GM21717 (cell line): ENCODE data around the gene SLC1A6.
"Not testable (repeated sequence)": the region's sequence is repeated elsewhere in the genome, so short reads cannot be mapped to it uniquely, and the experiment has no call there.

Source experiments
- ATAC-seq: cut with Tn5 transposase; IDR thresholded peaks from one replicate; pipeline ENCODE4 v1.9.1; 2021; ENCODE audit warnings: mild to moderate bottlenecking, moderate library complexity; ENCODE audit not compliant: unreplicated experiment

The SLC1A6 gene

DNA sequence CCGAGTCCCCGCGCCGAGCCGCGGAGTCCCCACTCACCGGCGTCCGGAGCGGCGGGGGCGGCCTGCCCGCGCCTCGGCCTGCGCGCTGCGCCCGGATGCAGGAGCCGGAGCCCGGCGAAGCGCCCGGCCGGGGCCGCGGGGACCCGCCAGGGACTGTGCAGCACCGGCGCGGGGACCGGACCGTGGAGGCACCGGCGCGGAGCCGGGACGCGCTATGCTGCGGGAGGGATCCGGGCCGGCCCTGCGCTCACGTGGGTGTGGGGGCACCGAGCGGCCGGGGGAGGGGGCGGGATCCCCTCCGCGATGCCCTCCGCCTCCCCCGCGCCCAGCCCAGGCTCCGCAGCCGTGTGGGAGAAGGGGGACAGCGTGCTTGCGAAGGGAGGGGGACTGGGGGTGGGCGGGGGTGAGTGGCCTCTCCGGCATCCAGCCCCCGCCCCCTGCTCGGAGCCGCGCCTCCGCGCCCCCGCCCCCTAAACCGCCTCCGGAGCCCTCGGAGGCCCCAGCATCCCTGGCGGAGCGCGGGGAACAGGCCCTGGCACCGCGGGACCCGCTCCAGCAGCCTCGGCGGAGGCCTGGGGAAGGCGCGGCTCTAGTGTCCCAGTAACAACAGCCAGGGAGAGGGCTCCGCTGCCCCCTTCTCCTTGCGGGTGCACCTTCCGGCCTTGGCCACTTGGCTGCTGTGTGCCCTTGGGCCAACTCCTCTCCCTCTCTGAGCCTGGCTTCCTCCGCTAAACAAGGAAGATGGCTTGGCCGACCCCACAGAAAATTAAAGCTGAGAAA, at the start of gene SLC1A6:
Gene SLC1A6 (minus strand): TSS at position 389 of the 780 bp plus-strand sequence. CDS start 6,954 bp downstream, outside the sequence.
- ATAC-seq, result no peak

DNA sequence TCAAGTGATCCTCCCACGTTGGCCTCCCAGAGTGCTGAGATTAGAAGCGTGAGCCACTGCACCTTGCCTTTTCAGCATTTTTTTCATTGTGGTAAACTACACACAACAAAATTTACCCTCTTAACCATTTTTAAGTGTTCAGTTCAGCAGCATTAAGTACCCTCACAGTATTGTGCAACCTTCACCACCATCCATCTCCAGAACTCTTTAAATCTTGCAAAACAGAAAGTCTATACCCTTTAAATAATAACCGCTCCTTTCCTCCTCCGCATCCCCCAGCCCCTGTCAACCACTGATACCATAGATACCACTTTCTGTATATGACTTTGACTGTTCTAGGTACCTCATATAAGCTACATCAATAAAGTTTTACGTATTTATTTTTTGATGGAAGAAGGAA, 48.8 kb upstream of the SLC1A6 start:
- no peak for ATAC-seq

DNA sequence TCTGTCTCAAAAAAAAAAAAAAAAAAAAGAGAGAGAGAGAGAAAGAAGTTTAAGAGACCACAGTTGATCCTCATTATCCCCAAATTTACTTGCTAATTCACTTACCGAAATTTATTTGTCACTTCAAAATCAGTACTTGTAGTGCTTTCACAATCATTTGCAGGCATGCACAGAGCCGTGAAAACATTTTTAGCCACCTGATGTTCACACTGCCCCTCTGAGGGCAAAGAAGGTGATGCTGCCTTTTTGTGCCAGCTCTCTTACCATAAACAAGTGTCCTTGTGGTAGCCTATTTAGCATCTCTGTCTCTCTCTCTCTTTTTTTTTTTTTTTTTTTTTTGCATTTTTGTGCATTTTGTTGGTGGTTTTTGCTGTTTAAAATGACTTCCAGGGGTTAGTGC, 45.6 kb upstream of the SLC1A6 start:
- ATAC-seq, result no peak

DNA sequence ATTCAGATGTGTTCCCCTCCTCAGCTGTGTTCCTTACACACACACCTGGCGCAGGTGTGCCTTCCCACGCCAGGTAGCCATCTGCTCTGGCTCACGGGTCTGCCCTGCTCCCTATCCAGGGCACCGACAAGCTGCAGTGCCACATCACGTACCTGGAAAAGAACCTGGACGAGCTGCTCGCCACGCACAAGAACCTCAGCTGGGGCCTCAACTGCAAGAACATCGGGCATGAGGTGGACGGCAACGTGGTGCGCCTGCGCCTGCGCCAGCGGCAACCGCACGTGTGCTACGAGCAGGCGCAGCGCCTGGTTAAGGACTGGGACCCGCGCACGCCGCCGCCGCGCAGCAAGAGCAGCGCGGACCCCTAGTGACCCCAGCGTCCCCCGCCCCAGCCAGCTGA, 43.1 kb upstream of the SLC1A6 start:
- no peak for ATAC-seq

DNA sequence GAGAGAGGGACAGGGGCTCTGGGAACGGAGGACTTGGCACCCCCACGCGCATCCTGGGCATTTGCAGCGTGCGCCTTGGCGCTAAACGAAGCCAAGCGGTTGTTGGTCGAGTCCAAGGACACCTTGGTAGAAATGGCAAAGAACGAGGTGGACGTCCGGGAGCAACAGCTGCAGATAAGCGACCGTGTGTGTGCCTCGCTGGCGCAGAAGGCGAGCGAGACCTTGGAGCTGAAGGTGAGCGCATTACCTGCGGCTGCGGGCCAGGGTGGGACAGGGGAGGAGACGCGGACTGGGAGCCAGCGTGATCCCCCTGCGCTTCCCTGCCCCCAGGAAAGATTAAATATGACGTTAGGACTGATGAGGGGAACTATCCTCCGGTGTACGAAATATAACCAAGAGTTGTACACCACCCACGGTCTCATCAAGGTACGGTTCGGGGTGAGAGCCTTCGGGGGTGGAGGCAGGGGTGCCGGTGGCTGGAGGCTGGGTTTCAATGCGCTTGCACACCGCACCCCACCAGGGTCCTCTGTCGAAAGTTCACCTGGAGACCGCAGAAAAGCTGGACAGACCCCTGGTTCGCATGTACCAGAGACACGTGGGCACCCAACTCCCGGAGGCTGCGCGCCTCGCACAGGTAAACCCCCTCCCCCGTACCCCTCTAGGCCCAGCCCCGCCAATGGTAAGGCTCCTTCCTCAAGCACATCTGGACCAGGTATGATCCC, 41.8 kb upstream of the SLC1A6 start:
- ATAC-seq, result no peak

DNA sequence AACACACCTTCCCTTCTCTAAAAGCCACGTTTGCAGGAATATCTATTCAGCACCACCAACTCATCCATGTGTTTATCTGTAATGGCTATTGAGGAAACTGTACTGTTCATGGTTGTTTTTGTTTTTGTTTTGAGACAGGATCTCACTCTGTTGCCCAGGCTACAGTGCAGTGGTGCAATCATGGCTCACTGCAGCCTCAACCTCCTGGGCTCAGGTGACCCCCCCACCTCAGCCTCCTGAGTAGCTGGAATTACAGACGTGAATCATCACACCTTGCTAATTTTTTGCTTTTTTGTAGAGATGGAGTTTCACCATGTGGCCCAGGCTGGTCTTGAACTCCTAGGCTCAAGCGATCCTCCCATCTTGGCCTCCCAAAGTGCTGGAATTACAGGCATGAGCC, 39.2 kb upstream of the SLC1A6 start:
- not testable (repeated sequence) for ATAC-seq

DNA sequence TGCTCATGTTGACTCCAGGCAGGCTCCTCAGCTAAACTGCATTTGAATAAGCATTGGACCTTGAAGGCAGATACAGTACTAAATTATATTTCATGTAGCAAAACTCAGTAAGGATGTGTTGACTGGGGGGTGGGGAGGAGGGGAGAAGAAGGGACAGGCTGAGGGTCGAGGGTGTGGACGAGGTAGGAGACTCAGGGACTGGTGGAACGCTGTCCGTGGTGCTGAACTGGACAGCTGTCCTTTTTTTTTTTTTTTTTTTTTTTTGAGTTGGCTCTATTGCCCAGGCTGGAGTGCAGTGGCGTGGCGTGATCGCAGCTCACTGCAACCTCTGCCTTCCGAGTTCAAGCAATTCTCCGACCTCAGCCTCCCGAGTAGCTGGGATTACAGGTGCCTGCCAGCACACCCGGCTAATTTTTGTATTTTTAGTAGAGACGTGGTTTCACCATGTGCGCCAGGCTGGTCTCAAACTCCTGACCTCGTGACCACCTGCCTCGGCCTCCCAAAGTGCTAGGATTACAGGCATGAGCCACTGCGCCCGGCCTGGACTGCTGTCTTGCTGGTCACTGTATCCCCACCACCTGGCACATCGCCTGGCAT, 36.4 kb upstream of the SLC1A6 start:
- ATAC-seq, result no peak

DNA sequence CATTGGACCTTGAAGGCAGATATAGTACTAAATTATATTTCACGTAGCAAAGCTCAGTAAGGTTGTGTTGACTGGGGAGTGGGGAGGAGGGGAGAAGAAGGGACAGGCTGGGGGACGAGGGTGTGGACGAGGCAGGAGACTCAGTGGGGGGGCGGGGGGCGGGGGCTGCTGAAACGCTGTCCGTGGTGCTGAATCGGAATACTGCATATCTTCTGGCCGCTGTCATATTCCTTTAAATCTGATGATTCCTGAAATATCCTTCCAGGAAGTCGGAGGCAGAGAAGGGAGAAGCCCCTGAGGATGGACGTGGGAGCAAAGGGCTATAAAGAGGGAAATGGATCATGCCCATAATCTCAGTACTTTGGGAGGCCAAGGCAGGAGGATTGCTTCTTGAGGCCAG, 34.9 kb upstream of the SLC1A6 start:
- no peak for ATAC-seq

DNA sequence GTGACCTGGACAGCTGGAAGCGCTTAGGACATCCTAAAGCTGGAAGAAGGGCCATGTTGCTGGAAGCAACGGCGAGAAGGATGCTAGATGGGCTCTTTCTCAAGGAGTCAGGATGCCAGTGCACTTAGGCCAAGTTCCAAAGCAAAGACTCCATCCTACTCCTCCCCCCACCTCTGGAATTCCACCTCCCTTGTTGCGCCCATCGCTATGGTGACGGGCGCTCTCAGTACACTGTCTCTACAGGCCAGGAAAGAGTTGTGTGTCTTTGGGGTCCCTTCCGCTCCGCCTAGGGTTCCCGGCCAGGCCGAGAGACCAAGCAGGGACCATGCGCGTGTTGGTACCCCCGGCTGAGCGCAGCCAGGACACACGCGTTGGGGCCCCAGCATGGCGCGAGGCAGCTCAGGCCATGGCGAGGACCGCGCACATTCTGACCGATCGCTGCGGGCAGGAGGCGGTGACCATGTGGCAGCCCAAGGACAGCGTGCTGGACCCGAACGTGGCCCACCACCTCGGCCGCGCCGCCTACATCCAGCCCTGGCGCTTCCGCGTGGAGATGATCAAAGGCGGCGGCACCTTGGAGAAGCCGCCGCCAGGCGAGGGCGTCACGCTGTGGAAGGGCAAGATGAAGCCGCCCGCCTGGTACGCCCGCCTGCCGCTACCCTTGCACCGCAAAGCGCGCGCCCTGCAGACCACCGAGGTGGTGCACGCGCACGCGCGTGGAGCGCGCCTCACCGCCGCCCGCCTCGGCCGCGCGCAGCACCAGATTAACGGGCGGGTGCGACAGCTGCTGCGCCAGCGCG, 31.0 kb upstream of the SLC1A6 start:
- no peak for ATAC-seq

DNA sequence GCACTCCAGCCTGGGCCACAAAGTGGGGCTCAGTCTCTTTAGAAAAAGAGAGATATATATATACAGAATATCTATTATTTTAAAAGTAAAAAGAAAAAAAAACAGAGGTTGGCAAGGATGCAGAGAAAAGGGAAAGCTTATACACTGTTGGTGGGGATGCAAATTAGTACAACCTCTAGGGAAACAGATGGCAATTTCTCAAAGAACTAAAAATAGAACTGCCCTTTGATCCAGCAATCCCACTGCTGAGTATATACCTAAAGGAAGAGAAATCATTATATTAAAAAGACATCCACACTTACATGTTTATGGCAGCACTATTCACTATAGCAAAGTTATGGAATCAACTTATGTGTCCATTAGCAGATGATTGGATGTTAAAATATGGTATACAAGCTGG, 28.6 kb upstream of the SLC1A6 start:
- ATAC-seq, result no peak

DNA sequence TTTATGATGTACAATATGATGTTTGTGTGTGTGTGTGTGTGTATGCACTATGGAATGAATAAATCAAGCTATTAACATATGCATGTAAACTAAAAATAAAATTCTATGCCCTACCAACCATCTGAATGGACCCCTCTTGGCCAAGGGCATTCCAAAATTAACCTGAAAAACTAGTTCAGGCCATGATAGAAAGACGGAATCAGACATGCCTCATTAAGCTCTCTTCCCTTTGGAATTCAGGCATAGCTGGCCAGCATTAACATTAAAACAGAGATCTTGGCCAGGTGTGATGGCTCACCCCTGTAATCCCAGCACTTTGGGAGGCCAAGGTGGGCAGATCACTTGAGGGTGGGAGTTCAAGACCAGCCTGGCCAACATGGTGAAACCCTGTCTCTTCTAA, 18.3 kb upstream of the SLC1A6 start:
- no peak for ATAC-seq

DNA sequence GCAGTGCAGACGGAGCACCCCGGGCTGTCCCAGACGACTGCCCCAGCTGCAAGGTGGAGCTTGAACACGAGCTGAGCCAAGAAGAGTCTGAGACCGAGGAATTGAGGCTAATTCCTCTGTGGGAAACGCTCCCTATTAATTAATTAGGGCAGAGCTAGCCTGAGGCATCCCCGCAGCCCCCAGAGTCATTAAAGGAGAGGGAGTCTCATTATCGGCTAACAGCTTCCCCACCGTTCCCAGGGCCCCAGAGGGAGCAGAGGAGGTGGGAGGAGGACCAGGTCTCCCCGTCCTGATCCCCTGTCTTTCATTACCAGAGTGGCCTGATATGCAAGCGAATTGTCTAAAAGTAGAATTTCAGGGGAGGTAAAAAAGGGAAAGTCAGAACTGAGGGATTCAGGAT, 13.1 kb upstream of the SLC1A6 start:
- ATAC-seq, result no peak

DNA sequence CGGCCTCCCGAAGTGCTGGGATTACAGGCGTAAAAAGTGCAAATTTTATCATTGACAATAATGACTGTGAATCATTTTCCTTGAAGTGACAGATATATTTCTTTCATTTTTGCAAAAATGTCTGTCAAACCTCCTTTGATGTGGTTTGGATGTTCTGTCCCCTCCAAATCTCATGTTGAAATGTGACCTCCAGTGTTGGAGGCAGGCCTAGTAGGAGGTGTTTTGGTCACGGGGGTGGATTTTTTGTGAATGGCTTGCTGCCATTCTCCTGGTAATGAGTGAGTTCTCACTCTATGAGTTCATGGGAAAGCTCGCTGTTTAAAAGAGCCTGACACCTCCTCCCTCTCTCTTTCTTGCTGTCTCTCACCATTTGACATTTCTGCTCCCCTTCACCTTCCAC, 5.5 kb upstream of the SLC1A6 start:
- ATAC-seq, result no peak

DNA sequence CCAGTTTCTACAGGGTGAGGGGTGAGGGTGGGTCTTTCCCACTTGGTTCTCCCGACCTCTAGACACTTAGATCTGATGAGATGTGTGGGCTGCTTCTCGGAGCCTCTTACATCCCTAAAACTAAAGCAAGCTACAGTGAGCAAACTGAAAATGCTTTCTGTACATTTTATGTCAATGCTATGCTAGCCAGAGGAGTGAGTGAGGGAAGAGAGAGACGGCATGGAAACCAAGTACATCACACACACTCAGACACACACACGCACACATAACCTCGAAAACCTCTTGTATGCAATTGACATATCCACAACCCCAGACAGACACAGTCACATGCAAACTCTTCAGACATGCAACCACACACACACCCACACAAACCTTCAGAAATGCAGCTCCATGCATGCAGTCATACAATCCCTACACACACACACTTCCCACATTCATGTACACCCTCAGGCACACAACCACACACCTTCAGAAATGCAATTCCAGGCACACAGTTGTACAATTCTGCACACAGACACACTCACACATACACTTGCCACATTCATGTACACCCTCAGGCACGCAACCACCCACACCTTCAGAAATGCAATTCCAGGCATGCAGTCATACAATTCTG, 1.4 kb downstream of the SLC1A6 start:
- ATAC-seq, result no peak

DNA sequence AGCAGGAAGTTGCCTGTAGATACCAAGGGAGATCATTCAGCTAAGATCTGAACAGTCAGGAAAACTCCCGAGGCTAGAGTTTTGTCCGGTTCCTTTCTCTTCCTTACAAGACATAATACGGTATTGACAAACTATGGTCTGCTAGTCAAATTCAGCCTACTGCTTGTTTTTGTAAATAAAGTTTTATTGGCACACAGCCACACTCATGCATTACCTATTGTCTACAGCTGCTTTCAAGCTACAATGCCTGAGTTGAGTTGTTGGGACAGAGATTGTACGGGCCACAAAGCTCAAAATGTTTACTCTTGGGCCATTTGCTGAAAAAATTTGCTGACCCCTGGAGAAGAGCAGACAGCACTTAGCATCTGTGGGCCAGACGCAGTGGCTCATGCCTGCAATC, 2.5 kb downstream of the SLC1A6 start:
- ATAC-seq, result no peak

DNA sequence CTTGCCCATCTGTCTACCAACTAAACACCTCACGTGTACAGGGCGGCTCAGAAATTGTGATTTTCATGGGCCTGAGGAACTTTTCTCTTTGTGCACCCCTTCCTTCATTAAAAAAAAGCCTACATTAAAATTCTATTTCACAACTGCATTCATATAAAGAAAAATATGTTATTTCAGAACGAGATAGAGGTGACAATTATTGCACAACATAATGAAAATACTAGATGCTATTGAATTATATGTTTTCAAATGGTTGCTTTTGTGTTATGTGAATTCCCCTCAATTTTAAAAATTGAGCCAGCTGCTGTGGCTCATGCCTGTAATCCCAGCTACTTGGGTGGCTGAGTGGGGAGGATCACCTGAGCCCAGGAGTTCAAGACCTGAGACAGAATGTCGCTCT, 5.2 kb downstream of the SLC1A6 start:
- no peak for ATAC-seq

DNA sequence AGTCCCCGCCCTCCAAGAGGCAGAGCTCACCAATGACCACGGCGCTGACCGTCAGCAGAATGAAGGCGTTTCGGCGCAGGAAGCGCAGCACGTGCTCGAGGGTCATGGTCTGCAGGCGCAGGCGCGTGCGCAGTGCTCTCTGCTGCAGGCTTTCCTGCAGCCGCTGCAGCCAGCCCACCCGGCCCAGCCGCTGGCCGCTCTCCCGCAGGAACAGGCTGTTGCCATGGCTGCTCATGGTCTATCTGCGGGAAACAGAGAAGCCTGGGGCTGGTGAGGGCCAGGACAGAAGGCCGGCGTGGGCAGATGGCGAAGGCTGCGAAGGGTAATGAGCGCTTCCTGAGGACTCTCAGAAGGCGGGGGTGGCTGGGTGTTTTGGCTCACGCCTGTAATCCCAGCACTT, 7.0 kb downstream of the SLC1A6 start:
- ATAC-seq, result no peak

DNA sequence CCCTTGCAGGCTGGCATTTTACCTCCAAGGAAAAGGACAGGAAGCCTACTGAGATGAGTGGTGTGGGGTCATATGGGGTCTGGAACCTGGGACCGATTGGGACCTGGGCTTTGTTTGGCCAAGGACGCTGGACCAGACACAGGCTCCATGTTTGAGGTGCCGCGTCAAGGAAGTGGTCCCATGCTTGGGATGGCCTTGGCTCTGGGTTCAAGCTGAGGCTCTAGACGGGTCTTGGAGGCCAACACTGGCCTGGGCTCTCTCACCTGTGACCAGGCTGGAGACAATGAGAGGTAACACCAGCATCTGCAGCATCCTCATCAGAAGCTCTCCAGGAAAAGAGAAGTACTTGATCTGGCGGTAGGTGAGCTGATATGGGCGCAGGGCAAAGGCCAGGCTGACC, 8.2 kb downstream of the SLC1A6 start:
- ATAC-seq, result no peak

DNA sequence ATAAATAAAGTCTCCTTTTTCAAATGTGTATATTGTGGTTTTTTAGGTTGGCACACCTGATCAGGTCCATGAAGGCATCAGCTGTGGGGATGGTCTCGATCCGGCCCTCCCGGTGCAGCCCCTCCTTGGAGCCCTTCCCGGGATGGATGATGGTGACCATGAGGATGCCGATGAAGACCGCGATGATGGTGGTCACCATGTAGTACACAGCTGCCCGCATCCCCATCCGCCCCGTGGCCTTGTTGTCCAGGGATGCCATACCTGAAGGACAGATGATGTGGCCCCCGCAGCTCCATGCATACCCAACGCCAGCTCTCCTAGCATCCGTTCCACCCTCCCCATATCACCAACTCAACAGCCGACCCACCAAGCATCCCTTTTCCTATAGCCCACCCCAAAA, 11.4 kb downstream of the SLC1A6 start:
- ATAC-seq, result no peak

DNA sequence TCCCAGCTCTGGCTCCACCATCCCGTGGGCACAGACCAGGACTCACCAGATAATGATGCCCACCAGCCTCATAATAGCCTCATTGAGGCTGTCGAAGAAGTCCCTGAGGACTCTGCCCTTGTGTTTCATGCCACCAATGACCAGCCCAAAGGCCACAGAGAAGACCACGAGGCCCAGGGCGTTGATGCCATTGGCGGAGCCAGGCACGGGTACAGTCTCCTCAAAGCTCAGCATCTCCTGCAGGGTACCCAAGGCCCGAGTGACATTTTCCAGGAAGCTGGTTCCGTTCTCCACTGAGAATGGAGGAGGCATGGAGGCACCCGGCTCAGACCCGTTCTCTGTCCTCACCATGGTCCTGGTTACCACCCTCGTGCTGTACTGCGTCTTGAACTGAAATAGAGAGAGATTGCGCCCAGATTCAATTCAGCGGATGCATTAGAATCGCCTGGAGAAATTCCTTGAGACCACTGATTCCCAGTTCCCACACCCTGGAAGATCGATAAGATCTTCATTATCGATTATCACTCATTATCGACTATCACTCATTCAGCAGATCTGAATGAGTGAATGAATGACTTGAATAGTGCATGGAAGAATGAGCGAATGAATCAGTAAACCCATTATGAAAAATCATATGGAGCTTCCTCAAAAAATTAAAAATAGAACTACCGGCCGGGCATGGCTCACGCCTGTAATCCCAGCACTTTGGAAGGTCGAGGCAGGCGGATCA, 17.5 kb downstream of the SLC1A6 start:
- no peak for ATAC-seq
